ENCODE data around the gene TNFAIP2. TPM values are rescaled to one million over a fixed set of nuclear protein-coding genes. Genes with fewer than 3 reads are reported as not detected.

The TNFAIP2 gene
- total RNA-seq, 1 experiment from 2014 or later = 9.4 TPM

GRCh38 chr14:103094406-103095209 lies 28.7 kb upstream of the TNFAIP2 start, which contains the start of gene EXOC3L4:
EXOC3L4 (plus strand) TSS chr14:103094725; CDS start chr14:103100220, 5,495 bp downstream.
- DNase-seq (ENCODE audit: low read depth) = no peak

- DNase-seq (ENCODE audit: low read depth) = no peak
These were observed 28.0 kb upstream of the TNFAIP2 start for GRCh38 chr14:103095210-103095778.

- DNase-seq (ENCODE audit: low read depth) = no peak
These were observed 26.9 kb upstream of the TNFAIP2 start for GRCh38 chr14:103096387-103096786.

GRCh38 chr14:103097244-103097993 lies 25.8 kb upstream of the TNFAIP2 start:
- DNase-seq (ENCODE audit: low read depth) = no peak

GRCh38 chr14:103097994-103098957 lies 25.0 kb upstream of the TNFAIP2 start:
- no peak for DNase-seq (ENCODE audit: low read depth)

GRCh38 chr14:103099081-103099732 lies 24.1 kb upstream of the TNFAIP2 start:
- no peak for DNase-seq (ENCODE audit: low read depth)

- no peak for DNase-seq (ENCODE audit: low read depth)
These were observed 23.5 kb upstream of the TNFAIP2 start for GRCh38 chr14:103099733-103100280.

- no peak for DNase-seq (ENCODE audit: low read depth)
These were observed 22.8 kb upstream of the TNFAIP2 start for GRCh38 chr14:103100281-103101121.

GRCh38 chr14:103101257-103101962 lies 21.9 kb upstream of the TNFAIP2 start:
- DNase-seq (ENCODE audit: low read depth) = no peak

- DNase-seq (ENCODE audit: low read depth) = no peak
These were observed 21.1 kb upstream of the TNFAIP2 start for GRCh38 chr14:103101963-103102688.

GRCh38 chr14:103102689-103103260 lies 20.5 kb upstream of the TNFAIP2 start:
- no peak for DNase-seq (ENCODE audit: low read depth)

GRCh38 chr14:103103461-103104388 lies 19.5 kb upstream of the TNFAIP2 start:
- peak; percentile 82 for DNase-seq (ENCODE audit: low read depth)

GRCh38 chr14:103104389-103104653 lies 18.9 kb upstream of the TNFAIP2 start:
- DNase-seq (ENCODE audit: low read depth) = no peak

- peak; percentile 36 for DNase-seq (ENCODE audit: low read depth)
These were observed 18.4 kb upstream of the TNFAIP2 start for GRCh38 chr14:103104654-103105452.

- DNase-seq (ENCODE audit: low read depth) = peak; percentile 49
These were observed 17.6 kb upstream of the TNFAIP2 start for GRCh38 chr14:103105580-103106150.

- DNase-seq (ENCODE audit: low read depth) = no peak
These were observed 15.8 kb upstream of the TNFAIP2 start for GRCh38 chr14:103107455-103107854.
